DMS53 (cell line): ENCODE data around the gene WBP1L.

Experiments
- DNase-seq: peaks from one replicate; lab custom pipeline; 2025; lab: John Stamatoyannopoulos, UW

The WBP1L gene

GRCh38 chr10:102759497-102760210 lies 15.9 kb downstream of the WBP1L start:
- no peak for DNase-seq

DNA sequence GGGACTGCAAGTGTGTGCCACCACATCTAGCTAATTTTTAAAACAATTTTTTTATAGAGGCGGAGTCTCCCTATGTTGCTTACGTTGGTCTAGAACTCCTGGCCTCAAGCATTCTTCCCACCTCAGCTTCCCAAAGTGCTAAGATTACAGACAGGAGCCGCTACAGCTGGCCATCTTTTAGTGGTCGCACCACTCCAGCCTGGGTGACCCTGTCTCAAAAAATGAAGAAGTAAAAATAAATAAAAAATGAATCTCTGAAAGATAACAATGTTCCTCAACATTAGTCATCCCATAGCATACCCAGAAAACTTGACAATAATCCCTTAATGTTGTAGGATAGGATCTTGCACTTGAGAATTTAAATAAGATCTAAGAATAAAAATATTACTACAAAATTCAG lies 18.2 kb downstream of the WBP1L start:
- DNase-seq, result no peak

- no peak for DNase-seq
Observed at GRCh38 chr10:102762401-102763015, 18.8 kb downstream of the WBP1L start.

DNA sequence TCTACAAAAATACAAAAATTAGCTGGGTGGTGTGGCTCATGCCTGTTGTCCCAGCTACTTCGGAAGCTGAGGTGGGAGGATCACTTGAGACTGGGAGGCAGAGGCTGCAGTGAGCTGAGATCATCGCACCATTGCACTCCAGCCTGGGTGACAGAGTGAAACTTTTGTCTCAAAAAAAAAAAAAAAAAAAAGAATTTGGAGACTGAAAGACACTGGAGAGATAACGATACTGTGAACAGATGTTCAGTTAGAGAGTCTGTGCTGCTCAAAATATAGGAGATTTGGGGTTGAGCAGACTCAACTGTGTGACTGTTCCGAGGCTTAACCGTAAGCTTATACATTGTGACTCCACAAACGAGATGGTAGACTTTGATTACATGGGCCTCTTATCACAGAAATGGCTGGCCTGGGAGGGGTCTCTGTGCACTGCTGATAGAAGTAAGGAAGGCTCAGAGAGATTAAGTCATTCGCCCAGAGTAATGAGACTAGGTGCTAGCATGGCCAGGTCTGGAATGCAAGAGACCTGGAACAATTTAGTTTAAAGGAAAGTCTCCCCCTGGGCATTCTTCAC lies 19.4 kb downstream of the WBP1L start:
- no peak for DNase-seq

- DNase-seq, result no peak
Observed at GRCh38 chr10:102764470-102765161, 20.9 kb downstream of the WBP1L start.

GRCh38 chr10:102765336-102765735 lies 21.6 kb downstream of the WBP1L start:
- no peak for DNase-seq

- no peak for DNase-seq
Observed at GRCh38 chr10:102767428-102768160, 23.8 kb downstream of the WBP1L start.

DNA sequence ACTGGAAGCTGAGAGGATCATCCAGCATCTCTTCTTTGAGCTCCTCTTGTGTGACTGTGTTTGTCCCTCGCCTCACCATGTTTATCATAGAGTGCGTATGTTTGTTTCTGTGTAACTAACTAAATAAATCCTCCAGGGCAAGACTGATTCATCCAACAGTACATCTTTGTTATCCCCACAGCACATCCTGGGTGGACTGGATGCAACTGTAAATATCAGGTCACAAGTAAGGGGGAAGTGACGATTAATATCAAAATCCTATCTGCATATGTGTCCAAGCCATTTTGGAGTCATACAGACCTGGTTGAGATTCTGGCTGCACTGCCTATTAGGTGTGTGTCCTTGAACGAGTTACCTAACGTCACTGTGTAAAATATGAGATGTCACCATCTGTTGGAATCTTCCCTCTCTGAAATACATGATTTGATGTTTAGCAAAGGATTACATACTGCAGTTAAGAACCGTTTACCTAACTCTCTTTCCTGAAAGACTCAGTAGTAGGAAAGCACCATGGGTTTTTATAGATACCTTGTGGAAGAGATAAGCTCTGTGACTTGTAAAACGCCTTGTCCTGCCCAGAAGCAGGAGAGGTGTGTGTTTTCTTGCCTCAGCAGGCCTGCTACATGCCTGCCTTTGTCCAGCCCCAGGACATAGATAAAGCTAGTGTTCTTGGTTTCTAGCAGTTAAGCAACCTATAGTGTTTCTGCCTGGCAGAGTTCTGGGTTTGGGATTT lies 25.8 kb downstream of the WBP1L start:
- DNase-seq, result peak; percentile 90

GRCh38 chr10:102770108-102770482 lies 26.3 kb downstream of the WBP1L start:
- no peak for DNase-seq

DNA sequence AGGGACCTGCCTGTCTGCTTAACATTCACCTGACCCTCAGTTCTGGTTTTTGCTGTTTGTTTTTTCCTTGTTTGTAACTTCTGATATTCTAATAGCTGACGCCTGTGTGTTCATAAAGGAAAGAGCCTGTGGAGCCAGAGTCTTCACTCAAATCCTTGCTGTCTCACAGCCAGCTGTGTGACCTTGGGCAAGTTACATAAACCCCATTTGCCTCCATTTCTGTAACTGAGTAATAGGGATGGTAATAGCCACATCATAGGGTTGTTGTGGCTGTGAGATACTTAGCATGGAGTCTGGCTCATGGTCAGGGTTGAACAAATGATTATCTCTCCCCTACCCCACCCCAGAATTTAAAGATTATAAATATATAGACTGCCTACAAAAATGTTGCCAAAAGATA lies 27.0 kb downstream of the WBP1L start:
- no peak for DNase-seq

- no peak for DNase-seq
Observed at GRCh38 chr10:102773320-102773719, 29.6 kb downstream of the WBP1L start.

GRCh38 chr10:102773986-102774385 lies 30.2 kb downstream of the WBP1L start:
- DNase-seq, result no peak

DNA sequence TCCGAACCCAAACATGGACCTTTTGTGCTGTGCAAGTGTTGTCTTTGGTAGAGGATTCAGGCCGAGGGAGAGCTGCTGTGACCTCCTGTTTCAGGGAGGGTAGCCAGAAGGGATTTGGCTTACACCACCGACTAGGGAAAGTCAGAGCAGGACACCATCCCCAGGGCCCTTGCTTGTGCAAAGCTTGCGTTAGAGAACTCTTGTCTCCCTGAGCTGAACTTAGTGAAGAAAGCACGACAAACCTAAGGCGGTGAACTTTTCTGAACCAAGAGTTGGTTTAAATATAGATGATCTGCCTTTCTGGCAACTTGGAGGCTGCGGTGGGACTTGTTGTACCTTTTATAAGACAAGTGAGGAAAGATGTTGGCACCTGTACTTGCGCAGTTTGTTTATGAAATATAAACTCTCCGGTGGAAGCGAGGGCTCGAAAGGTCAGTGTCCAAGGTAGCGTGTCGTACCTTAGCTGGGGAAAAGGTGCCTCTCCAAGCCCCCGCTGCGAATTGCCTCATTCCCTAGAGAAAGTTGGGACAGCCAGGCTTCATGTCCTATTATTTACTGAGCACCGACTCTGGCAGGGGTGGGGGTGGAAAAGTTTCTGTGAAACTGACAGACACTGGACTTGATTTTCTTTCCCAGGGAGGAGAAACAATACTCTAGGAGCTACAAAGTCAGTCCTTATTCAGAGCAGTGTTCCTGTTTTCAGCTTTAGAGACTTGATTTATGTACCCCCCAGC lies 31.6 kb downstream of the WBP1L start:
- no peak for DNase-seq

- no peak for DNase-seq
Observed at GRCh38 chr10:102775935-102776669, 32.4 kb downstream of the WBP1L start.

DNA sequence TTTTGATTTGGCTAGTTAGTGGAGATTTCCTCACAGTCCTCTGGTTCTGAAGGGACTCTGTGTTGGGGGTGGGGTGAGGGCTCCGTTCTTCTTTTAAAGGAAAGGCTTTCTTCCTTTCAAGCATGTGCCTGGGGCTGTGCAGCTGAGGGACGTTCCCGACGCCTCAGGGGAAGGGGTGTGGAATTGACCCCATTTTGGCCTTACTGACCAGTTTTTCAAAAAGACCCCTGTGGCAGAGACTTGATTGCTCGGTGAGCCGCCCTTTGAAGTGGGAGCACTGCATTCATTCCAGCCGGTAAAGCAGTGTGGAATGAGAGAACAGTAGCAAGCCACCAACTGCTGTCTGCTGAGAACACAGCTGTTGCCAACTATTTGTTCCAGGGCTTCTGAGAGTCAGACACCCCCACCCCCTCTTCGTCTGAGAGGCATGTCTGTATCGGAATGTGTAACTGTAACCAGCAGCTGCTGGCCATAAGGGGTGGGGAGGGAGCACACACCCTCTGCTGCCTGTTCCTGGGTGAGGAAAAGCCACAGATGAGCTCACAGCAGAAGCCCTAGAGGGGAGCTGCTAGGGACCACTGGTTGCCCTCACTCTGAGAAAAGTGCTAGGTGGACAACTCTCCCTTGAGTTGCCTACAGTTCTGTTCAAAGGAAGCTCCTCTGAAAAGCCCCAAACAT lies 33.2 kb downstream of the WBP1L start:
- DNase-seq, result no peak

DNA sequence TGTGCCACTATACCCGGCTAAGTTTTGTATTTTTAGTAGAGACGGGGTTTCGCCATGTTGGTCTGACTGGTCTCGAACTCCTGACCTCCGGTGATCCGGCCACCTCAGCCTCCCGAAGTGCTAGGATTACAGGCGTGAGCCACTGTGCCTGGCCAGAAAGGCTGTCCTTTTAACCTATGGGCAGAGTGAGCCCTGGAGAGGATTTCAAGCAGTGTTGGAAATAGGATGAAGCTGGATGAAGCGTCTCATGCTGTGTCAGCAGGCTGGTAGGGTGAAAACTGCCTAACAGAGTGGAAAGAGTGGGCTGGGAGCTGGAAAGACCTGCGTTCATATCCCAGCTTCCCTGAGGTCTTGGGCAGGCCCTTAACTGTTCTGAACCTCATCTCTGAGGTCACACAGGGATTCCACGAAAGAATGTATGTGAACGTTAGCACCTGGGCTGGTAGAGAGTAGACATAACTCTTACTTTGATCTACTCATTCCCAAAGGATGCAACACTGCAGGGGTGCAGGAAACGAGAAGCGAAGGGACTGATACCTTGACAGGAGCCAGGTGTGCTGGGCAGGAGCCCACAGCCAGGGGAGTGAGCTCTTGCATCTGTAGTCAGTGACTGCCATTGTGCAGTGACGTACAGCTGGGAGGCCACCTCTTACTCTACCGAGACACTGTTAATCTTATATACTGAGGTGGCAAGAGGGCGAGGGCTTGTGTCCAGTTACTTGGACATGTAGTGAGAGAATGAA lies 34.1 kb downstream of the WBP1L start:
- DNase-seq, result no peak

- DNase-seq, result no peak
Observed at GRCh38 chr10:102778781-102779180, 35.0 kb downstream of the WBP1L start.

- no peak for DNase-seq
Observed at GRCh38 chr10:102779680-102780526, 36.2 kb downstream of the WBP1L start.
